ENCODE measurements around the gene MRPL20.

DNA sequence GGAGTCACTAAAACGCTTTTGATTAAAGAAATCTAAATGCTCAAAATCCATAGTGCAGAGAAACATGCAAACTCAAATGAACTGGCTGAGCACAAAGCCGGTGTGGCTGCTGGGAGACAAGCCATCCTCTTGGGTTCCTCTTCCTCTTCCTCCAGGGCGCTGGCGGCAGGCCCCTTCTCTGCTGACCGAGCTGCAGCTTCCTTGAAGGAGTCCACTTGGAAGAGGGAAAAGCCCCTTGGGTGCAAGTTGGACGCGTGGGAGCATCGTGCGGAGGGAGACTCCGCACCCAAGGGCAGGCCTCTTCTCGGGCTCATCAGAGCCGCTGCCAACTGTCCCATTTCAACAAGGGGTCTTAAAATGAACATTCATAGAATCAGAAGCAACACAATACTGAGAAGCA lies 15.9 kb downstream of the MRPL20 start:
- TF ChIP-seq POLR2A (IDR thresholded peaks at IDR 0.05) = no peak
- TF ChIP-seq, protein P1, sequence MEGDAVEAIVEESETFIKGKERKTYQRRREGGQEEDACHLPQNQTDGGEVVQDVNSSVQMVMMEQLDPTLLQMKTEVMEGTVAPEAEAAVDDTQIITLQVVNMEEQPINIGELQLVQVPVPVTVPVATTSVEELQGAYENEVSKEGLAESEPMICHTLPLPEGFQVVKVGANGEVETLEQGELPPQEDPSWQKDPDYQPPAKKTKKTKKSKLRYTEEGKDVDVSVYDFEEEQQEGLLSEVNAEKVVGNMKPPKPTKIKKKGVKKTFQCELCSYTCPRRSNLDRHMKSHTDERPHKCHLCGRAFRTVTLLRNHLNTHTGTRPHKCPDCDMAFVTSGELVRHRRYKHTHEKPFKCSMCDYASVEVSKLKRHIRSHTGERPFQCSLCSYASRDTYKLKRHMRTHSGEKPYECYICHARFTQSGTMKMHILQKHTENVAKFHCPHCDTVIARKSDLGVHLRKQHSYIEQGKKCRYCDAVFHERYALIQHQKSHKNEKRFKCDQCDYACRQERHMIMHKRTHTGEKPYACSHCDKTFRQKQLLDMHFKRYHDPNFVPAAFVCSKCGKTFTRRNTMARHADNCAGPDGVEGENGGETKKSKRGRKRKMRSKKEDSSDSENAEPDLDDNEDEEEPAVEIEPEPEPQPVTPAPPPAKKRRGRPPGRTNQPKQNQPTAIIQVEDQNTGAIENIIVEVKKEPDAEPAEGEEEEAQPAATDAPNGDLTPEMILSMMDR (IDR thresholded peaks at IDR 0.05 in 8 of 11, conservative IDR thresholded peaks at IDR 0.05 in 3 of 11) = no peak

Data from spleen (tissue), 7 donors.